Measurements from ENCODE around the gene CNRIP1. TPM values are rescaled to one million over a fixed set of nuclear protein-coding genes. Genes with fewer than 3 reads are reported as not detected.

Gene CNRIP1
- total and polyA plus RNA-seq, 2 donors from 2014 or later: 8.7 to 14.1 TPM

DNA sequence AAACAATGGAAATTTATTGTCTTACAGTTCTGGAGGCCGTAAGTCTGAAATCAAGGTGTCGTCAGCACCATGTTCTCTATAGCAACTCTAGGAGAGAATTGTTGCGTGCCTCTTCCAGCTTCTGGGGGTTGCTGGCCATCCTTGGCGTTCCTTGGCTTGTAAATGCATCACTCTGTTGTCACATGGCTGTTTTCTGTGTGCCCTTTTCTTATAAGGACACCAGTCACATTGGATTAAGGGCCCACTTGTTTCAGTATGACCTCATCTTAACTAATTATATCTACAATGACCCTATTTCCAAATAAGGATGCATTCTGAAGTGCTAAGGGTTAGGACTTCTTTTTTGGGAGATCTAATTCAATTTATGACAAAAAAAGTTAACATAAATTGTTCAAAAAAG lies 44.0 kb upstream of the CNRIP1 start:
- intact Hi-C loops (cut with DNase I): no loop called here
- TF ChIP-seq, protein P1, sequence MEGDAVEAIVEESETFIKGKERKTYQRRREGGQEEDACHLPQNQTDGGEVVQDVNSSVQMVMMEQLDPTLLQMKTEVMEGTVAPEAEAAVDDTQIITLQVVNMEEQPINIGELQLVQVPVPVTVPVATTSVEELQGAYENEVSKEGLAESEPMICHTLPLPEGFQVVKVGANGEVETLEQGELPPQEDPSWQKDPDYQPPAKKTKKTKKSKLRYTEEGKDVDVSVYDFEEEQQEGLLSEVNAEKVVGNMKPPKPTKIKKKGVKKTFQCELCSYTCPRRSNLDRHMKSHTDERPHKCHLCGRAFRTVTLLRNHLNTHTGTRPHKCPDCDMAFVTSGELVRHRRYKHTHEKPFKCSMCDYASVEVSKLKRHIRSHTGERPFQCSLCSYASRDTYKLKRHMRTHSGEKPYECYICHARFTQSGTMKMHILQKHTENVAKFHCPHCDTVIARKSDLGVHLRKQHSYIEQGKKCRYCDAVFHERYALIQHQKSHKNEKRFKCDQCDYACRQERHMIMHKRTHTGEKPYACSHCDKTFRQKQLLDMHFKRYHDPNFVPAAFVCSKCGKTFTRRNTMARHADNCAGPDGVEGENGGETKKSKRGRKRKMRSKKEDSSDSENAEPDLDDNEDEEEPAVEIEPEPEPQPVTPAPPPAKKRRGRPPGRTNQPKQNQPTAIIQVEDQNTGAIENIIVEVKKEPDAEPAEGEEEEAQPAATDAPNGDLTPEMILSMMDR (IDR thresholded peaks at IDR 0.05; ENCODE audit: borderline replicate concordance, extremely low read depth, insufficient read depth): no peak
- Histone ChIP-seq H3K36me3 (ENCODE audit: control insufficient read depth in 2 of 3, insufficient read depth in 3 of 3, low read length in 3 of 3) (no peaks in the 10 kb centered on the region), H3K4me3 (ENCODE audit: low read length in 3 of 3) (no peak overlapping the region), H3K27ac (ENCODE audit: low read depth in 2 of 2, low read length in 2 of 2) (no peak overlapping the region), H3K27me3 (ENCODE audit: control insufficient read depth, insufficient read depth, low read length) (no peaks in the 10 kb centered on the region), H3K9ac (ENCODE audit: low read length in 3 of 3) (no peak overlapping the region), H3K9me3 (ENCODE audit: control insufficient read depth in 2 of 3, insufficient read depth in 1 of 3, low read length in 3 of 3) (no peaks in the 10 kb centered on the region), H3K4me1 (ENCODE audit: control insufficient read depth in 2 of 3, insufficient read depth in 2 of 3, low read depth in 1 of 3, low read length in 3 of 3) (peaks cover 0 to 2% (median 0%) of the 10 kb centered on the region in 3 donors)
- FAIRE-seq (no peak), DNase-seq (no peak)

- Histone ChIP-seq H3K27ac (ENCODE audit: low read depth in 2 of 2, low read length in 2 of 2) (no peak overlapping the region), H3K36me3 (ENCODE audit: control insufficient read depth in 2 of 3, insufficient read depth in 3 of 3, low read length in 3 of 3) (no peaks in the 10 kb centered on the region), H3K27me3 (ENCODE audit: control insufficient read depth, insufficient read depth, low read length) (no peaks in the 10 kb centered on the region), H3K4me3 (ENCODE audit: low read length in 3 of 3) (no peak overlapping the region), H3K9ac (ENCODE audit: low read length in 3 of 3) (no peak overlapping the region), H3K4me1 (ENCODE audit: control insufficient read depth in 2 of 3, insufficient read depth in 2 of 3, low read depth in 1 of 3, low read length in 3 of 3) (no peaks in the 10 kb centered on the region), H3K9me3 (ENCODE audit: control insufficient read depth in 2 of 3, insufficient read depth in 1 of 3, low read length in 3 of 3) (no peaks in the 10 kb centered on the region)
- TF ChIP-seq, protein P1 (IDR thresholded peaks at IDR 0.05; ENCODE audit: borderline replicate concordance, extremely low read depth, insufficient read depth): no peak
- DNase-seq (no peak), FAIRE-seq (no peak)
- intact Hi-C loops (cut with DNase I): no loop called here
Observed at GRCh38 chr2:68362749-68363148, 43.0 kb upstream of the CNRIP1 start.

DNA sequence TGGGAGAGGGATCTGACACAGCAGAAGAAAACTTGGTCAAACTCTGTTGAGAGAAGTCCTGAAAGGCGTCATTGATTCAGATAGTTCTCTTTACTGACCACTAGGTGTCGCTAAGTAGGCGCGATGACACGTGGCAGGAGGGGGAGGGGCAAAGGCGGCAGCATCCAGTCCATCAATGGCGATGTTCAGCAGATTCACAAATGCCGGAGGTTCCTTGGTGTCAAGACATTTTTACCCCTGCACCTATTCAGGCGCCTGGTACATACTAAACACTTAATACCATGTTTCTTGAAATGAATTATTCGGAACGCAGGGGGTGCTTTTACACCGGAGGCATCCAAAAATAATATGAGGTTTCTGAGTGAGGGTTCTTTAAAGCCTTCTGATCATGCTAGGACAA lies 42.3 kb upstream of the CNRIP1 start:
- FAIRE-seq (no peak), DNase-seq (peak; percentile 59 to 88 (median 61))
- H3K36me3 ChIP-seq (ENCODE audit: control insufficient read depth in 2 of 3, insufficient read depth in 3 of 3, low read length in 3 of 3): no peaks in the 10 kb centered on the region
- TF ChIP-seq, protein P1 (IDR thresholded peaks at IDR 0.05; ENCODE audit: borderline replicate concordance, extremely low read depth, insufficient read depth): peak; percentile 70
- H3K27ac ChIP-seq (ENCODE audit: low read depth in 2 of 2, low read length in 2 of 2): no peak overlapping the region
- no peaks in the 10 kb centered on the region for H3K4me1 ChIP-seq (ENCODE audit: control insufficient read depth in 2 of 3, insufficient read depth in 2 of 3, low read depth in 1 of 3, low read length in 3 of 3)
- H3K9ac ChIP-seq (ENCODE audit: low read length in 3 of 3): no peak overlapping the region
- peak overlapping the region in 1 of 3 donors; percentile 25 for H3K4me3 ChIP-seq (ENCODE audit: low read length in 3 of 3)
- H3K27me3 ChIP-seq (ENCODE audit: control insufficient read depth, insufficient read depth, low read length): no peaks in the 10 kb centered on the region
- no peaks in the 10 kb centered on the region for H3K9me3 ChIP-seq (ENCODE audit: control insufficient read depth in 2 of 3, insufficient read depth in 1 of 3, low read length in 3 of 3)
- intact Hi-C loops (cut with DNase I): no loop called here

DNA sequence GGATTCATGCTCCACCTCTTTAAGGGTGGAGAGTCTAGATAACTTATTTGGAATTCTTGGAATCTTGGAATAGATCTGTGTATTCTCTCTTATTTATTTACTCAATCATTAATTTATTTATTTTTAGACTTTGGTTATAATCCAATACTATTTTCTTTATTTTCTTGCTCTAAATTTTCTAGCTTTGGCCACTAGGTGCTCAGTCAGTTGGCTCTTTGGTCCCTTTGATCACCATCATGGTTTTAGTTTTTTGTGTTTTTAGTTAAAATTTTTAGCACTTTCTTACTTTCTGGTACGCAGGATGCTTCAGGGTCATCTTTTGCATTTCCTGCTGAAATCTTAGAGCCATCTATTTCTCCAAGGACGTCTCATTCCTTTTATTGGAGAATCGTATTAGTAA lies 40.1 kb upstream of the CNRIP1 start:
- H3K27ac ChIP-seq (ENCODE audit: low read depth in 2 of 2, low read length in 2 of 2): no peak overlapping the region
- DNase-seq (no peak), FAIRE-seq (no peak)
- TF ChIP-seq, protein P1 (IDR thresholded peaks at IDR 0.05; ENCODE audit: borderline replicate concordance, extremely low read depth, insufficient read depth): no peak
- no peaks in the 10 kb centered on the region for H3K36me3 ChIP-seq (ENCODE audit: control insufficient read depth in 2 of 3, insufficient read depth in 3 of 3, low read length in 3 of 3)
- intact Hi-C loops (cut with DNase I): no loop called here
- H3K27me3 ChIP-seq (ENCODE audit: control insufficient read depth, insufficient read depth, low read length): no peaks in the 10 kb centered on the region
- H3K9ac ChIP-seq (ENCODE audit: low read length in 3 of 3): no peak overlapping the region
- H3K9me3 ChIP-seq (ENCODE audit: control insufficient read depth in 2 of 3, insufficient read depth in 1 of 3, low read length in 3 of 3): no peaks in the 10 kb centered on the region
- no peak overlapping the region for H3K4me3 ChIP-seq (ENCODE audit: low read length in 3 of 3)
- no peaks in the 10 kb centered on the region for H3K4me1 ChIP-seq (ENCODE audit: control insufficient read depth in 2 of 3, insufficient read depth in 2 of 3, low read depth in 1 of 3, low read length in 3 of 3)
